ENCODE results near the gene ERICH4.

The ERICH4 gene, protein sequence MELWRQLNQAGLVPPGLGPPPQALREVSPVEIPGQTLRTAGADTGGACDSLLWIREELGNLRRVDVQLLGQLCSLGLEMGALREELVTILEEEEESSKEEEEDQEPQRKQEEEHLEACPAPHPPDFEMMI

GRCh38 chr19:41442473-41443355 is at the start of gene ERICH4:
ERICH4 (plus strand) TSS chr19:41443156; CDS start chr19:41443170, 14 bp downstream.
- no peak for TF ChIP-seq CTCF (IDR thresholded peaks at IDR 0.05; ENCODE audit: low read depth, low read length, missing control alignments)
- H3K4me3 ChIP-seq (ENCODE audit: low read depth, low read length), result no peak within 1 kb of the TSS
- no peak for DNase-seq (ENCODE audit: low read depth)
- in situ Hi-C loops (cut with HindIII; ENCODE audit: low sequenced_read_pairs), result no loop called here

DNA sequence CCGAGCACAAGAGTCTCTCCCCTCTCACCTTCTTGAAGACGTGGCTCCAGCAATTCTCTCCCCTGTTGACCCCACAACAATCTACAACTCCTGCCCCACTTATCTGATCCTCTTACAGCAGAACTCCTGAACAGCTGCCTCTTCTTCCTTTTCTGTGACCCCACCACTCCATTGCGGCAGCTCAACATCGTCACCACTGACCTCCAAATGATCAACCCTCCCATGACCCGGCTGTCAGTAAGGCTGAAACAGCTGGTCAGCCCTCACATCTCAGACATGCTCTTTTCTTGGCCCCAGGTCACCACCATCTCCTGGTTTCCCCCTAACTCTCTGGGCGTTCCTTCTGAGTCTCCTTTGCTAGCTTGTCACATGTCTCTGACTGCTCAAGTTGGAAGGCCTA is 47.6 kb upstream of the ERICH4 start:
- no peak for TF ChIP-seq CTCF (IDR thresholded peaks at IDR 0.05; ENCODE audit: low read depth, low read length, missing control alignments)
- H3K4me3 ChIP-seq (ENCODE audit: low read depth, low read length), result no peak overlapping the region
- no peak for DNase-seq (ENCODE audit: low read depth)
- in situ Hi-C loops (cut with HindIII; ENCODE audit: low sequenced_read_pairs), result no loop called here

DNA sequence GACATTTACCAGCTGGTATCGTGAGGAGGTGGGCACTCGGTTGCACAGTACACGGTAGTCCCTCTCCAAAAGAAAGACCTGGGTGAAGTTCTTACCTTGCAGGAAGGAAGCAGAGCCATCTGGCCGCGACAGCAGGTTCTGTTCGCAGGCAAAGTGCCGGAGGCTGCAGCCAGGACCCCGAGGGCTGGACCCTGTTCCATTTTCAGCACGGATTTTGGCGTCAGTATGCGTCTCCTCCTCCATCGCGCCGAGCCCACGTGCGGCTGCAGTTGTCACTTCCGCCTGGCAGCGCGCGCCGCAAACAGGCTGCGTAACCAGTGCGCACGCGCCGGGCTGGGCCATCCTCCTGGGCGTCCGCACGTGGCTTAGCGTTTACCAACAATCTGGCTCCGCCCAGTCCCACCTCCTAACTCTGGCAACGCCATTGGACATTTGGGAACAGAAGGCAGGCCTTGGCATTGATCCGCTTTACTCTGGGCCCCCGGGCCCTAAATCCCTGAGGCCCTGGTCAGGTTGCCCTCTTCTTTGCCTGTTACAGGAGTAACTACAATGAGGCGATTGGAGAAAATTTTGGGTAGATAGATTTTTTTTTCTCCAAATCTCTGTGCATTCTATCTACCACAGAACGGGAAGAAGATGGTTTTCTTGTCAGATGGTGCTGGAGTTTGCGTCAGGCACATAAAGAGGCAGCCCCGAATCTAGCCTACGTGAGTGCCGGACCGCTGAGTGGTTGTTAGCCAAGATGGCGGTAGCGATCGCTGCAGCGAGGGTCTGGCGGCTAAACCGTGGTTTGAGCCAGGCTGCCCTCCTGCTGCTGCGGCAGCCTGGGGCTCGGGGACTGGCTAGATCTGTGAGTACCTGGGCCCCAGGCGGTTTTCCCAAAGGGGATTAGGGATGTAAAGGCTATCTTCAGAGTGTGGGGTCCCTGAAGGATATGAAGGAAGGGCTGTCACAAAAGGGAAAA is 45.6 kb upstream of the ERICH4 start, which contains the start of the genes BCKDHA and EXOSC5:
Gene BCKDHA (plus strand): TSS at position 733 of the 964 bp plus-strand sequence. CDS start 10 bp downstream, at position 743.
Gene EXOSC5 (minus strand): TSS at position 274 of the 964 bp plus-strand sequence. CDS start 31 bp downstream, at position 243.
- in situ Hi-C loops (cut with HindIII; ENCODE audit: low sequenced_read_pairs), result no loop called here
- TF ChIP-seq CTCF (IDR thresholded peaks at IDR 0.05; ENCODE audit: low read depth, low read length, missing control alignments), result no peak
- peak; percentile 100 for DNase-seq (ENCODE audit: low read depth)
- peak within 1 kb of the TSS; percentile 100 for H3K4me3 ChIP-seq (ENCODE audit: low read depth, low read length)

GRCh38 chr19:41398050-41398418 is 44.9 kb upstream of the ERICH4 start:
- no peak for TF ChIP-seq CTCF (IDR thresholded peaks at IDR 0.05; ENCODE audit: low read depth, low read length, missing control alignments)
- H3K4me3 ChIP-seq (ENCODE audit: low read depth, low read length), result peak overlapping the region; percentile 100
- in situ Hi-C loops (cut with HindIII; ENCODE audit: low sequenced_read_pairs), result no loop called here
- no peak for DNase-seq (ENCODE audit: low read depth)

- DNase-seq (ENCODE audit: low read depth), result no peak
- no peak for TF ChIP-seq CTCF (IDR thresholded peaks at IDR 0.05; ENCODE audit: low read depth, low read length, missing control alignments)
- H3K4me3 ChIP-seq (ENCODE audit: low read depth, low read length), result peak overlapping the region; percentile 100
- in situ Hi-C loops (cut with HindIII; ENCODE audit: low sequenced_read_pairs), result no loop called here
These were observed 44.4 kb upstream of the ERICH4 start for GRCh38 chr19:41398598-41398997.

- DNase-seq (ENCODE audit: low read depth), result no peak
- H3K4me3 ChIP-seq (ENCODE audit: low read depth, low read length), result no peak overlapping the region
- in situ Hi-C loops (cut with HindIII; ENCODE audit: low sequenced_read_pairs), result no loop called here
- TF ChIP-seq CTCF (IDR thresholded peaks at IDR 0.05; ENCODE audit: low read depth, low read length, missing control alignments), result no peak
These were observed 43.9 kb upstream of the ERICH4 start for GRCh38 chr19:41399091-41399490.
